HG02571 (cell line): ENCODE data around the gene METTL25B.

Experiments
- ATAC-seq: cut with Tn5 transposase; IDR thresholded peaks from one replicate; pipeline ENCODE4 v1.9.1; 2021; ENCODE audit warnings: mild to moderate bottlenecking, moderate library complexity; ENCODE audit not compliant: unreplicated experiment

The METTL25B gene

GRCh38 chr1:156727926-156728598 is at the start of gene METTL25B:
METTL25B (plus strand) TSS chr1:156728469; CDS start chr1:156729105, 636 bp downstream.
- peak; percentile 61 for ATAC-seq

GRCh38 chr1:156680056-156680455 is 48.2 kb upstream of the METTL25B start:
- no peak for ATAC-seq

GRCh38 chr1:156681196-156681960 is 46.9 kb upstream of the METTL25B start:
- no peak for ATAC-seq

- ATAC-seq = no peak
These were observed 45.9 kb upstream of the METTL25B start for GRCh38 chr1:156682166-156682890.

GRCh38 chr1:156684227-156684782 is 44.0 kb upstream of the METTL25B start:
- ATAC-seq = no peak

- ATAC-seq = no peak
These were observed 39.0 kb upstream of the METTL25B start for GRCh38 chr1:156689035-156689952.

- ATAC-seq = no peak
These were observed 38.2 kb upstream of the METTL25B start for GRCh38 chr1:156689953-156690674.

- ATAC-seq = no peak
These were observed 37.6 kb upstream of the METTL25B start for GRCh38 chr1:156690675-156691036.

GRCh38 chr1:156691191-156691590 is 37.1 kb upstream of the METTL25B start:
- ATAC-seq = no peak

GRCh38 chr1:156691665-156692440 is 36.4 kb upstream of the METTL25B start:
- no peak for ATAC-seq

GRCh38 chr1:156692441-156692924 is 35.8 kb upstream of the METTL25B start:
- no peak for ATAC-seq

- ATAC-seq = no peak
These were observed 35.1 kb upstream of the METTL25B start for GRCh38 chr1:156692925-156693847.

GRCh38 chr1:156693848-156694689 is 34.2 kb upstream of the METTL25B start:
- no peak for ATAC-seq

- no peak for ATAC-seq
These were observed 33.6 kb upstream of the METTL25B start for GRCh38 chr1:156694690-156694962.

- no peak for ATAC-seq
These were observed 31.5 kb upstream of the METTL25B start for GRCh38 chr1:156696755-156697154.

GRCh38 chr1:156697481-156697880 is 30.8 kb upstream of the METTL25B start:
- no peak for ATAC-seq

- no peak for ATAC-seq
These were observed 29.3 kb upstream of the METTL25B start for GRCh38 chr1:156698995-156699394.
